Measurements from ENCODE around the gene ST8SIA1. TPM values are rescaled to one million over a fixed set of nuclear protein-coding genes. Genes with fewer than 3 reads are reported as not detected.

ST8SIA1 gene
- total RNA-seq, 8 experiments from 2014 or later: 0.10 to 31.3 (median 17.6) TPM; not detected in 1

- Histone ChIP-seq H3K4me3 (no peak overlapping the region), H3K27ac (no peak overlapping the region), H3K4me1 (replicated peaks in 1 of 2) (peaks cover 20% of the 10 kb centered on the region in 2 donors)
- in situ Hi-C loops (cut with MboI; ENCODE audit: low pct_unique_long_range_greater_than_20kb in 2 of 9, low sequenced_read_pairs in 9 of 9, unreplicated experiment in 9 of 9): no loop called here
- no peak for ATAC-seq (replicated peaks in 6 of 8)
These were observed 65.5 kb downstream of the ST8SIA1 start for GRCh38 chr12:22268973-22269372.

GRCh38 chr12:22268406-22268805 is 66.1 kb downstream of the ST8SIA1 start:
- 51 to 93% (median 80%) methylated on average over 1 to 7 of the region's 8 CpGs; no CpG with 5 or more reads in 2 of the 10 experiments for WGBS, 10 experiments
- Histone ChIP-seq H3K27ac (no peak overlapping the region), H3K4me3 (no peak overlapping the region), H3K4me1 (replicated peaks in 1 of 2) (peaks cover 26% of the 10 kb centered on the region in 2 donors)
- in situ Hi-C loops (cut with MboI; ENCODE audit: low pct_unique_long_range_greater_than_20kb in 2 of 9, low sequenced_read_pairs in 9 of 9, unreplicated experiment in 9 of 9): no loop called here
- no peak for ATAC-seq (replicated peaks in 6 of 8)

GRCh38 chr12:22266101-22266500 is 68.4 kb downstream of the ST8SIA1 start:
- Histone ChIP-seq H3K4me3 (no peak overlapping the region), H3K27ac (no peak overlapping the region), H3K4me1 (replicated peaks in 1 of 2) (peaks cover 23 to 29% of the 10 kb centered on the region in 2 donors)
- in situ Hi-C loops (cut with MboI; ENCODE audit: low pct_unique_long_range_greater_than_20kb in 2 of 9, low sequenced_read_pairs in 9 of 9, unreplicated experiment in 9 of 9): no loop called here
- ATAC-seq (replicated peaks in 6 of 8): no peak
- 13 to 100% (median 76%) methylated on average over 1 to 5 of the region's 5 CpGs for WGBS, 10 experiments

GRCh38 chr12:22264380-22264779 is 70.1 kb downstream of the ST8SIA1 start:
- H3K4me3 ChIP-seq: no peak overlapping the region
- no peak for ATAC-seq (replicated peaks in 6 of 8)
- no peak overlapping the region for H3K27ac ChIP-seq
- 45 to 100% (median 76%) methylated on average over 1 to 5 of the region's 5 CpGs for WGBS, 10 experiments
- peaks cover 23 to 29% of the 10 kb centered on the region in 2 donors for H3K4me1 ChIP-seq (replicated peaks in 1 of 2)
- in situ Hi-C loops (cut with MboI; ENCODE audit: low pct_unique_long_range_greater_than_20kb in 2 of 9, low sequenced_read_pairs in 9 of 9, unreplicated experiment in 9 of 9): no loop called here

- WGBS, 10 experiments: 0 to 20% (median 17%) methylated on average over 1 to 2 of the region's 2 CpGs; no CpG with 5 or more reads in 4 of the 10 experiments
- peak in 5 of 8 experiments; percentile 97 to 99 (median 98) for ATAC-seq (replicated peaks in 6 of 8)
- in situ Hi-C loops (cut with MboI; ENCODE audit: low pct_unique_long_range_greater_than_20kb in 2 of 9, low sequenced_read_pairs in 9 of 9, unreplicated experiment in 9 of 9): no loop called here
- H3K4me1 ChIP-seq (replicated peaks in 1 of 2): peaks cover 26 to 31% of the 10 kb centered on the region in 2 donors
- H3K4me3 ChIP-seq: peak overlapping the region in 1 of 5 donors; percentile 0
- peak overlapping the region in 1 of 2 donors; percentile 11 for H3K27ac ChIP-seq
These were observed 72.2 kb downstream of the ST8SIA1 start for GRCh38 chr12:22262309-22262708.

GRCh38 chr12:22257100-22257499 is 77.4 kb downstream of the ST8SIA1 start:
- H3K27ac ChIP-seq: no peak overlapping the region
- WGBS, 10 experiments: 0 to 100% (median 74%) methylated on average over 1 to 6 of the region's 6 CpGs

GRCh38 chr12:22256605-22257004 is 77.9 kb downstream of the ST8SIA1 start:
- H3K4me3 ChIP-seq: no peak overlapping the region
- 17 to 100% (median 75%) methylated on average over 1 of the region's 1 CpG; no CpG with 5 or more reads in 4 of the 10 experiments for WGBS, 10 experiments
- ATAC-seq (replicated peaks in 6 of 8): no peak
- peaks cover 39 to 42% of the 10 kb centered on the region in 2 donors for H3K4me1 ChIP-seq (replicated peaks in 1 of 2)
- peak overlapping the region; percentile 3 to 77 for H3K27ac ChIP-seq
- in situ Hi-C loops (cut with MboI; ENCODE audit: low pct_unique_long_range_greater_than_20kb in 2 of 9, low sequenced_read_pairs in 9 of 9, unreplicated experiment in 9 of 9): no loop called here

More at GRCh38 chr12:22257100-22257499, 77.4 kb downstream of the ST8SIA1 start:
- Histone ChIP-seq H3K4me1 (replicated peaks in 1 of 2) (peaks cover 44 to 46% of the 10 kb centered on the region in 2 donors), H3K4me3 (no peak overlapping the region)
- peak in 1 of 8 experiments; percentile 13 for ATAC-seq (replicated peaks in 6 of 8)
- in situ Hi-C loops (cut with MboI; ENCODE audit: low pct_unique_long_range_greater_than_20kb in 2 of 9, low sequenced_read_pairs in 9 of 9, unreplicated experiment in 9 of 9): no loop called here

GRCh38 chr12:22256041-22256441 is 78.5 kb downstream of the ST8SIA1 start:
- Histone ChIP-seq H3K4me1 (replicated peaks in 1 of 2) (peaks cover 36 to 41% of the 10 kb centered on the region in 2 donors), H3K4me3 (no peak overlapping the region), H3K27ac (peak overlapping the region; percentile 3 to 77)
- 33 to 73% (median 53%) methylated on average over 1 to 7 of the region's 7 CpGs; no CpG with 5 or more reads in 3 of the 10 experiments for WGBS, 10 experiments
- in situ Hi-C loops (cut with MboI; ENCODE audit: low pct_unique_long_range_greater_than_20kb in 2 of 9, low sequenced_read_pairs in 9 of 9, unreplicated experiment in 9 of 9): no loop called here
- peak in 5 of 8 experiments; percentile 12 to 61 (median 55) for ATAC-seq (replicated peaks in 6 of 8)

GRCh38 chr12:22255097-22255496 is 79.4 kb downstream of the ST8SIA1 start:
- Histone ChIP-seq H3K4me1 (replicated peaks in 1 of 2) (peaks cover 36 to 41% of the 10 kb centered on the region in 2 donors), H3K4me3 (peak overlapping the region in 2 of 5 donors; percentile 18 to 19), H3K27ac (peak overlapping the region; percentile 0 to 63)
- WGBS, 10 experiments: 0 to 44% (median 12%) methylated on average over 1 to 10 of the region's 11 CpGs
- in situ Hi-C loops (cut with MboI; ENCODE audit: low pct_unique_long_range_greater_than_20kb in 2 of 9, low sequenced_read_pairs in 9 of 9, unreplicated experiment in 9 of 9): no loop called here
- peak in 7 of 8 experiments; percentile 60 to 88 (median 81) for ATAC-seq (replicated peaks in 6 of 8)

GRCh38 chr12:22254478-22254877 is 80.0 kb downstream of the ST8SIA1 start:
- ATAC-seq (replicated peaks in 6 of 8): peak in 5 of 8 experiments; percentile 29 to 58 (median 53)
- Histone ChIP-seq H3K4me1 (replicated peaks in 1 of 2) (peaks cover 36 to 41% of the 10 kb centered on the region in 2 donors), H3K4me3 (peak overlapping the region in 1 of 5 donors; percentile 19), H3K27ac (peak overlapping the region; percentile 0 to 63)
- 0 to 100% (median 23%) methylated on average over 1 to 7 of the region's 7 CpGs for WGBS, 10 experiments
- in situ Hi-C loops (cut with MboI; ENCODE audit: low pct_unique_long_range_greater_than_20kb in 2 of 9, low sequenced_read_pairs in 9 of 9, unreplicated experiment in 9 of 9): no loop called here

- WGBS, 10 experiments: 58 to 98% (median 83%) methylated on average over 3 of the region's 3 CpGs; no CpG with 5 or more reads in 2 of the 10 experiments
- Histone ChIP-seq H3K4me1 (replicated peaks in 1 of 2) (peaks cover 39 to 48% of the 10 kb centered on the region in 2 donors), H3K27ac (no peak overlapping the region), H3K4me3 (no peak overlapping the region)
- in situ Hi-C loops (cut with MboI; ENCODE audit: low pct_unique_long_range_greater_than_20kb in 2 of 9, low sequenced_read_pairs in 9 of 9, unreplicated experiment in 9 of 9): no loop called here
- no peak for ATAC-seq (replicated peaks in 6 of 8)
These were observed 82.5 kb downstream of the ST8SIA1 start for GRCh38 chr12:22252057-22252456.

GRCh38 chr12:22250762-22251161 is 83.7 kb downstream of the ST8SIA1 start:
- WGBS, 10 experiments: 50 to 90% (median 89%) methylated on average over 1 to 2 of the region's 2 CpGs; no CpG with 5 or more reads in 3 of the 10 experiments
- Histone ChIP-seq H3K4me3 (no peak overlapping the region), H3K27ac (no peak overlapping the region), H3K4me1 (replicated peaks in 1 of 2) (peaks cover 39 to 48% of the 10 kb centered on the region in 2 donors)
- ATAC-seq (replicated peaks in 6 of 8): no peak
- in situ Hi-C loops (cut with MboI; ENCODE audit: low pct_unique_long_range_greater_than_20kb in 2 of 9, low sequenced_read_pairs in 9 of 9, unreplicated experiment in 9 of 9): no loop called here

GRCh38 chr12:22248571-22249115 is 85.9 kb downstream of the ST8SIA1 start:
- WGBS, 10 experiments: 23 to 82% (median 50%) methylated on average over 1 to 3 of the region's 3 CpGs; no CpG with 5 or more reads in 1 of the 10 experiments
- Histone ChIP-seq H3K27ac (no peak overlapping the region), H3K4me3 (no peak overlapping the region), H3K4me1 (replicated peaks in 1 of 2) (peaks cover 22 to 35% of the 10 kb centered on the region in 2 donors)
- in situ Hi-C loops (cut with MboI; ENCODE audit: low pct_unique_long_range_greater_than_20kb in 2 of 9, low sequenced_read_pairs in 9 of 9, unreplicated experiment in 9 of 9): no loop called here
- ATAC-seq (replicated peaks in 6 of 8): no peak

- ATAC-seq (replicated peaks in 6 of 8): no peak
- Histone ChIP-seq H3K4me1 (replicated peaks in 1 of 2) (peaks cover 21 to 35% of the 10 kb centered on the region in 2 donors), H3K27ac (no peak overlapping the region), H3K4me3 (no peak overlapping the region)
- in situ Hi-C loops (cut with MboI; ENCODE audit: low pct_unique_long_range_greater_than_20kb in 2 of 9, low sequenced_read_pairs in 9 of 9, unreplicated experiment in 9 of 9): no loop called here
- WGBS, 10 experiments: 0 to 80% (median 15%) methylated on average over 1 to 4 of the region's 6 CpGs; no CpG with 5 or more reads in 3 of the 10 experiments
These were observed 86.4 kb downstream of the ST8SIA1 start for GRCh38 chr12:22248121-22248520.

Data from motor neuron (in vitro differentiated cells).